ENCODE results near the gene HBP1. TPM values are rescaled to one million over a fixed set of nuclear protein-coding genes. Genes with fewer than 3 reads are reported as not detected.

The HBP1 gene
- total and polyA plus RNA-seq, 2 of the 4 experiments (the other 2 are of a cell fraction) = 27.1 to 69.9 TPM

GRCh38 chr7:107207459-107207858 is 38.7 kb downstream of the HBP1 start:
- TF ChIP-seq CHD1 (IDR thresholded peaks at IDR 0.05; ENCODE audit: low read depth, low read length) (no peak), MXI1 (IDR thresholded peaks at IDR 0.05; ENCODE audit: borderline replicate concordance, low read depth, low read length) (no peak), RCOR1 (IDR thresholded peaks at IDR 0.05; ENCODE audit: insufficient replicate concordance, low read length) (no peak), RFX5 (IDR thresholded peaks at IDR 0.05; ENCODE audit: low read depth, low read length) (no peak), USF2 (IDR thresholded peaks at IDR 0.05; ENCODE audit: low read depth, low read length) (no peak), ELK1 (IDR thresholded peaks at IDR 0.05; ENCODE audit: borderline replicate concordance, low read depth, low read length) (no peak), FOS (IDR thresholded peaks at IDR 0.05; ENCODE audit: low read depth, low read length) (no peak)
- DNase-seq (no peak), ATAC-seq (ENCODE audit: low read depth) (no peak)
- H3K79me1 ChIP-seq (ENCODE audit: low read depth in 1 of 2, low read length in 2 of 2) = no peaks in the 10 kb centered on the region
- H3K27me3 ChIP-seq (ENCODE audit: control insufficient read depth, insufficient read depth, low read length) = no peaks in the 10 kb centered on the region
- H2AK9ac ChIP-seq (replicated peaks; ENCODE audit: low read depth, low read length, poor library complexity) = no peak overlapping the region
- no peaks in the 10 kb centered on the region for H4K20me1 ChIP-seq (ENCODE audit: insufficient read depth, low read length)
- H3K18ac ChIP-seq (ENCODE audit: low read depth, low read length) = no peak overlapping the region
- H3K36me3 ChIP-seq (ENCODE audit: control insufficient read depth, insufficient read depth, low read length) = peaks cover 22% of the 10 kb centered on the region
- no peak overlapping the region for H2BK20ac ChIP-seq (ENCODE audit: low read depth, low read length)
- no peak overlapping the region for H3K27ac ChIP-seq (ENCODE audit: insufficient read depth, low read length)
- no peak overlapping the region for H3K4me2 ChIP-seq (ENCODE audit: low read depth, low read length)
- dilution Hi-C loops (cut with HindIII; ENCODE audit: low sequenced_read_pairs, unreplicated experiment) = no loop called here
- H3K9ac ChIP-seq (ENCODE audit: low read depth, low read length) = no peak overlapping the region
- H2BK5ac ChIP-seq (ENCODE audit: low read depth, low read length, poor library complexity, severe bottlenecking) = no peak overlapping the region
- no peak overlapping the region for H4K91ac ChIP-seq (ENCODE audit: insufficient read depth, low read depth, low read length)
- in situ Hi-C loops (cut with MboI; ENCODE audit: low sequenced_read_pairs) = no loop called here
- no peak overlapping the region for H3K56ac ChIP-seq (ENCODE audit: extremely low read depth, insufficient read depth, low read length)
- no peaks in the 10 kb centered on the region for H3K9me3 ChIP-seq (ENCODE audit: control insufficient read depth, insufficient read depth, low read length)
- no peak overlapping the region for H3K14ac ChIP-seq (replicated peaks; ENCODE audit: low read depth, low read length)
- no peak overlapping the region for H4K5ac ChIP-seq (ENCODE audit: low read depth, low read length)
- H3K4me1 ChIP-seq (ENCODE audit: control insufficient read depth, insufficient read depth, low read length) = peaks cover 4% of the 10 kb centered on the region; the same call in 1 of the 2 replicates
- H4K8ac ChIP-seq (ENCODE audit: low read depth in 2 of 2, low read length in 2 of 2) = no peak overlapping the region
- no peak overlapping the region for H2AFZ ChIP-seq (replicated peaks; ENCODE audit: low read length, poor library complexity)
- no peak overlapping the region for H2AK5ac ChIP-seq (ENCODE audit: low read depth, low read length)
- intact Hi-C loops (cut with micrococcal nuclease) = loop anchor here (10.0 kb wide), 1 partner anchor 667 kb away; no protein-coding TSS in a partner anchor
- peaks cover 6% of the 10 kb centered on the region for H3K9me1 ChIP-seq (ENCODE audit: insufficient read depth, low read length)
- no CpG with 5 or more reads among the region's 5 CpGs for WGBS, 2 experiments (ENCODE audit: extremely low coverage in 2 of 2, insufficient read length in 1 of 2)
- ChIA-PET CTCF (no interaction called here), POLR2A (ENCODE audit: unreplicated experiment) (no interaction called here)
- H3K23ac ChIP-seq (ENCODE audit: low read depth, low read length) = no peak overlapping the region
- H2BK15ac ChIP-seq (ENCODE audit: low read depth, low read length) = no peak overlapping the region
- no peak overlapping the region for H2BK120ac ChIP-seq (ENCODE audit: low read depth, low read length)
- no TSS peak for BruUV-seq (replicated peaks)
- H3K4ac ChIP-seq (ENCODE audit: low read depth, low read length) = no peak overlapping the region
- H3K4me3 ChIP-seq (ENCODE audit: insufficient read depth, low read depth, low read length) = no peak overlapping the region

Measured in IMR-90 (cell line).